HUDEP-2 (cell line): ENCODE data around the gene BLOC1S1.
A peak's percentile ranks its signal among the peaks of the same experiment; 100 is the strongest.
"Not testable (repeated sequence)": the region's sequence is repeated elsewhere in the genome, so short reads cannot be mapped to it uniquely, and the experiment has no call there.

ENCODE experiments used
- DNase-seq, 76 experiments: peaks; one replicate each; lab custom pipeline; 2025; ENCODE audit not compliant: unreplicated experiment in 76 of 76; lab: John Stamatoyannopoulos, UW

The BLOC1S1 gene

DNA sequence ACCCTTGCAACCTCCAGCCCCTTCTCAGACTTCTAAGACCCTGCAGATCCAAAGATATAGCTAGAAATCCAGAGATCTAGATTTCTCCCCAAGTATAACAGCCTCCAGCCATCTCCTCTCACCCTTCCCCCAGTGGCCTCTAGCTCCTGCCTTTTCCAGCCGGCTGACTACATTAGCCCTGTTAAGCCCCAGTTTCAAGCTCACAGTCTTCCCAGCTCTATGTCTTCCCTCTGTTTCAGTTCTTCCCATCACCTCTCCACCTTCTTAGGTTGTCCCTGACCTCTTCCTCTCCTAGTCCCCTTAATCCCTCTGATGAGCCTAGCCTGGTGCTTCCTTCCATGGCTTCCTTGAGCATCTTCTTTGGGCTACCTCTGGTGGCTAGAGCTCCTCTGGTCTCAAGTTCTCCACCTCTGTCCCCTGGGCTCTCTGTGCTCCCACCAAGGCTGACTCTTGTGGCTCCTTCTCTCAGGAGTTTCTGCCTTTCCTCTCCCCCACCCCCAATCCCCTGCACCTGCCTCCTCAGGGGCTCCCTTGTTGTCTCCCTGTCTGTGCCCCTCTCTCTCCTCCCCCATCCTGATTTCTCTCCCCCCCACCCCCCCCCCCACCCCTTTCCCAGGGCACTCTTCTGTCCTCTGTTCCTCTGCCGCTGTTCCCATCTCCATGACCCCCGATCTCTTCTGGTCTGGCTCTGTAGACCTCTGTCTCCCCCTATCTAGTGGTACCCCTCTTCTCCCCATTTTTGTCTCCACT, 26.3 kb downstream of the BLOC1S1 start:
- no peak for DNase-seq

DNA sequence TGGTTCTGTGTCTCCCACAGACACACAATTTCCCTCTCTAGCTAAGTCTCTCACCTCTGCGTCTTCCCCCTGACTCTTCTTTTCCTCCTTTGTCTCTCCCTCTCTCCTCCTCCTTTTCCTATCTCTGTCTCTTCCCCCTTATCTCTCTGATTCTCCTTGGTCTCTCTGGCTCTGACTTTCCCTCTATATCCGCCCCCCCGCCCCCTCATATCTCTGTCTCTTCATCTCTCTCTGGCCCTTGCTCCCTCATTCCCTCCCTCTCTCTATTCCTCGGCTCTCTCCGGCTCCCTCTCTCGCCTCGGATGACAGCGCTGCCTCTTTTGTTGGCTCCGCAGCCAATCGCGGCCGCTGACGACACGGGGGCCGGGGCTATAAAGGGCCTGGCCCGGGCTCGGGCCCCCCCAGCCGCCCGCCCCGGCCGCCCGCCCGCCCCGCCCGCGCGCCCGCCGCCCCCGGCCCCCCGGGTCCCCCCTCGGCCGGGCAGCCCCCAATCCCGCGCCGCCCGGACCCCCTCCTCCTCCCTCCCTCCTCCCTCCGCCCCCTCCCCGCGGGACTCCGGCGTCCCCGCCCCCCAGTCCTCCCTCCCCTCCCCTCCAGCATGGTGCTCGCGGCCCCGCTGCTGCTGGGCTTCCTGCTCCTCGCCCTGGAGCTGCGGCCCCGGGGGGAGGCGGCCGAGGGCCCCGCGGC, 27.0 kb downstream of the BLOC1S1 start, which contains the start of gene GDF11:
Gene GDF11 (plus strand): TSS at position 404 of the 687 bp plus-strand sequence. CDS start 195 bp downstream, at position 599.
- peak in 56 of 76 experiments; percentile 4 to 71 (median 41) for DNase-seq

DNA sequence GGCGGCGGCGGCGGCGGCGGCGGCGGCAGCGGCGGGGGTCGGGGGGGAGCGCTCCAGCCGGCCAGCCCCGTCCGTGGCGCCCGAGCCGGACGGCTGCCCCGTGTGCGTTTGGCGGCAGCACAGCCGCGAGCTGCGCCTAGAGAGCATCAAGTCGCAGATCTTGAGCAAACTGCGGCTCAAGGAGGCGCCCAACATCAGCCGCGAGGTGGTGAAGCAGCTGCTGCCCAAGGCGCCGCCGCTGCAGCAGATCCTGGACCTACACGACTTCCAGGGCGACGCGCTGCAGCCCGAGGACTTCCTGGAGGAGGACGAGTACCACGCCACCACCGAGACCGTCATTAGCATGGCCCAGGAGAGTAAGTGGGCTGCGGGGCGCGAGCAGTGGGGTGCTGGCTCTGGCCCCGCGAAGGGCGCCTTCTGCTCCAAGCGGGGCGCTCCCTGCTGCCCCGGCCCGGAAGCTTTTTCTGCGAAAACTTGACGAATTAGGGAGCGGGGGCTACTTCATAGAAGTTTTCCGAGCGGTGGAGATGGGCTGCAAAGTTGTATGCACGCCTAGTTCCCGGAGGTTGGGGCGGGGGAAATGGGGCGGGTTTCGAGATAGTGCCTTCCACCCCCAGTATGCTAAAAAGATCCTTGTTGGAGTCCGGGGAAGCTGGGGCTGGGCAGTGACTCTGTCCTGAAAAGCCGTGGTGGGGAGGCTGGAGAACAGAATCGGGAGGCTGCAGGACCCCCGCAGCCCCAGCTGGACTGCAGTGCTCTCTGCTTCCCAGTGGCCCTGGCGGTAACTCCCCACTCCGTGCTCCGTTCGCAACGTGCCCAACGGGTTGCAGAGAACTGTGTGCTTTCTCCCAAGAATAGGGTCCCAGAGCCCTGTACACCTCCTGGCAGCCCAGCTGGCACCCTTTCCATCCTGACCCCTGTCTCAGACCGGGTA, 27.8 kb downstream of the BLOC1S1 start:
- peak in 45 of 76 experiments; percentile 1 to 49 (median 35) for DNase-seq

DNA sequence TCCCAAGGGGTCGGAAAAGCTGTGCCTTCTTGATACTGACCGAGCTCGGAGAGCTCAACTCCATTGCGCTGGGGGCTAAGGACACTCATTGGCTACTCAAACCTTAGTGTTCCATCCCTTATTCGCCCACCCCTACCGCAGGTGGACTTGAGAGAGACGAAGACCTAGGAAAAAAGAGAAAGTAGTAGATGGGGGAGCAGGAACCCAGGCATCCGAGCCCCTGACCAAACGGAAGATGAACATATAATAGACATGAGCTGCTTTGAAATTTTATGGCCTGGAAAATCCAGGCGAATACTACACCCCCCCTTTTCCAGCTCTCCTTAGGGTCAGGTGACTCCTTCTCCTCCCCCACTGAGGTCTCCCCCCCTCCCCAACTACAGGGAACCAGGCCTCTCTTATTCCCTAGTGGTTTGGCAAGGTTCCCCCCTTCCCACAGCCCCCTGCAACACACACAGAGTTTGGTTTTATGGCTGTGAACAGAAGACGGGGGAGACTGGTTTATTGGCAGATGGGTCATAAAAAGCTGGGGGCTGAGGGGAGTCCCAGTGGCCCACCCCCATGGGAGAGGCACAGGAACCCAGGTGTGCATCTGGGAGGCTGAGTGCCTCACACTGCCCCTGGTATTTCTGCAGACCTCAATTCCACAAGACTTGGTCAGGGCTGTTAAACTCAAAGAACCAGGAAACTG, 28.6 kb downstream of the BLOC1S1 start:
- no peak for DNase-seq

DNA sequence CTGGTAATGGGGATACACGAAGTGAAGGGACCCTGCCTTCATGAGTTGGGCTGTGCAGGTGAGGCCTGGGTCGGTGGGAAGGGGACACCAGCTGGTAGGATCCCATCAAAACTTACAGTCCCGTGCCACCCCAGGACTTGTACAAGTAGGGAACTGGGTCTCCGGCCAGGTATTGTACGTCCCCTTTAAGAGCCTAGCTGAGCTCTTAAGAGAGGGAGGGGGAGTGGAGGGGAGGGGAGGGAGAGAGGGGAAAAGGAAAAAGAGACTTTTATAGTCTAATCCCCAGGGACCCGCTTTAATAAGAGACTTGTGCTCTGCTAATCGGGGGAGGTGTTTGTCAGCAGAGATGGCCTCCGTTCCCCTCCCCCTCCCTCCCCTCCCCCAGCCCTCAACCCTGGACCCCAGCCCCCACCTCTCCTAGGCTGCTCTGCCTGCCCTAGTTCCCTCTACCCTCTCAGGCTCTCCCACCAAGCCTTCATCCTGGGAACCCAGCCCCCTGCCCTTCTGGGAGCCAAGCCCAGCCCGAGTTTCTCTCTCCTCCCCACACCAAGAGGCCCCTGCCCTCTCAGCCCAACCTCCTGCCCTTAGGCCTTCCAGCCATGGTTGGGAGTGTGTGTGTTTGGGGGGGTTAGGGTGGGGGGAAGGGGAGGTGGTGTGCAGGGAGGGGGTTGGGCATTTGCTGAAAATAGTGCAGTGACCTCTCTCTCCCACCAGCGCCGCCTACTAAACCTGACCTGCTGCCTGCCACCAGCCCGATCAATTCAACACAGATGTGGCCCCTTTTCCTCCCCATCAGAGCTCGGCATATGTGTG, 29.7 kb downstream of the BLOC1S1 start:
- no peak for DNase-seq

DNA sequence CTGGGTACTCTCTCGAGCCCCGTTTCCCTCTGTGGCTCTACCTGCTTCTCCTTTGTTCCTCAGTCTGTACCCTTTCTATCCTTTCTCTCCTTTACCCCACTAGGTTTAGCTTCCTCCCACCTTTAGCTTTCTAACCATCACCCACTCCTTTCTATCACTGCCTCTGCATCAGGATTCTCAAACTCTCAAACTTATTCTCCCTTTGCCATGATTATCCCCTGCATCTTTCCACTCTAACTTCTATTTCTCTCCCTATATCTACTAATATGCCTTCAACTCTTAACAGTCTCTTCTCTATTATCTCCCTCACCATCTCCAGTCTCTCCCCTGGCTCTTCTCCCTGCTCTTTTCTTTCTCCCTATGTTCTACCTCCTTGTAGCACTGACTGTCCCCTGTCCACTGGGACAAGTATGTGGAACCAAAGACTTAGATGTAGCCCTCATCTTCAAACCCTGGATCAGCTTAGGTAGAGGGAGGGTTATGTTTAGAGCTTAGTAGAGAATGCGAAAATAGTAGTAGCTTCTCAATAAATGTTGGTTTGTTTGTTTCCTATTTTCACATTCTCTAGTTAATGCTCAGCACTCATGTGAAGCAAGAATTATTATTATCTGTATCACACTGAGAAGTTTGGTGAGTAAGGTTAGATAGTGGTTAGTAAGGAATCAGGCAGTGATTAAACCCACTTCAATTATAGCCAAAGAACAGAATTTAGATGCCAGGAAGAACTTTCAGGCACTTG, 30.5 kb downstream of the BLOC1S1 start:
- no peak for DNase-seq

DNA sequence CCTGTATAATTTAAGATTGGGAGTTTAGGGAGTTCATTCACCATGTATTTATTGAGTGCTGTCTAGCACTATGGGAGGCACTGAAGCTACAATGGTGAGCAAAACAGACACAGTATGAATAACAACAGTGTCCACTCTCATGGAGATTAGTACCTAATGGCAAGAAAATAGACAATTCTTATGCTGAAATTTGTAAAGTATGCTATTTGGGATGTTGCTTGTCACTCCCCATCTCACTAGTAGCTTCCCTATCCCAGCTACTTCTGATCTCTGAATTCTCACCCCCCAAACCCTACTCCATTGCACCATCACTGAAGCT, 31.0 kb downstream of the BLOC1S1 start:
- DNase-seq, result no peak

DNA sequence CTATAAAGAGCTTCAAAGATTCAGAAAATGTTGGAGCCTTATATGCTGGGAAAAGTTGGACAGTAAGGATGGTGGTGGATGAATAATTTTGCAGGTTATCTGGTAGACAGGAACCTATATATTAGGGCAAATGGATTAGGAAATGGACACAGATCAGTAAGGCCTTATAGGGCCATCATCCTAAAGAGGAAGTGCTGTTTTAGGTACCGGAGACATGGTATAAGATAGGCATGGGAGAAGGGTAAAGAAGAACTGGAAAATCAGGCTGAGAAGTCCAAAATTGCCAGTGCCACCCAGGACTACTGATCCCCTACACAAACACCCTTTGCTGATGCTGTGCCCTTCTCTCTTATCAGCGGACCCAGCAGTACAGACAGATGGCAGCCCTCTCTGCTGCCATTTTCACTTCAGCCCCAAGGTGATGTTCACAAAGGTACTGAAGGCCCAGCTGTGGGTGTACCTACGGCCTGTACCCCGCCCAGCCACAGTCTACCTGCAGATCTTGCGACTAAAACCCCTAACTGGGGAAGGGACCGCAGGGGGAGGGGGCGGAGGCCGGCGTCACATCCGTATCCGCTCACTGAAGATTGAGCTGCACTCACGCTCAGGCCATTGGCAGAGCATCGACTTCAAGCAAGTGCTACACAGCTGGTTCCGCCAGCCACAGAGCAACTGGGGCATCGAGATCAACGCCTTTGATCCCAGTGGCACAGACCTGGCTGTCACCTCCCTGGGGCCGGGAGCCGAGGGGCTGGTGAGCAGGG, 32.6 kb downstream of the BLOC1S1 start:
- no peak for DNase-seq

DNA sequence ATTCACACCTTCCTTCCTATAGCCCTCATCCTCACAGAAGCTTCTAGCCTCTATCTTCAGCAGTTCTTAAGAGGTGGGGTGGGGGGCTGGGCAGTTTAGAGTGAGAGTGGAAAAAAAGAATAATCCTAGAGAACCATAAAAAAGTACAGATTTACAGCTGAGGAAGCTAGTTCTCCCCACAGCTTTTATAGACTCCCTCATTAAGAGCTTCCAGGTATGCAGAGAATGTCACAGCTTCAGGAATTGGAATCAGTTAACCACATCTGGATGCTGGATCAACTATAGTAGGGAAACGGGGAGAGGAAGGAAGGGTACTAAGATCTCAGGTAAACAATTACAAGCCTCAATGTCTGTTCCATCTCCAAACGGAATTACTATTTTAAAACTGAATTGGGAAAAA, 39.4 kb downstream of the BLOC1S1 start:
- DNase-seq, result no peak

DNA sequence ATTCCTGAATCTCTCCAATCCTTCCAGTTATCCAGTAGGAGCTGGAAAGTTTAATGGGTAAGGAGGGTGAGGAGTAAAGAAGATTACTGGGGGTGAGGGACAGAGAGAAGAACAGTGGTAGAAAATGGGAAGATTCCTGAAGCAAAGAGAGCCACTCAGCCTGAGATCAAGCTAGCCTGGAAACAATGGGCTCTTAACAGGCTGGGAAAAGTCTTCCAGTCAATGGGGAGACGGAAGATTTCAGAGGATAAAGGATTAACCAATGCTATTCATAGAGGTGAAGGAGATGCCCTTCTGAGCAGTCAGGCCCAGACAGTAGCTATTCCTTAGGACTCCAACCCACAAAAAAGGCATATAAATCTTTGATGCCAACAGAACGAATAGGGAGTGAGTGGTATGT, 41.9 kb downstream of the BLOC1S1 start:
- DNase-seq, result no peak

DNA sequence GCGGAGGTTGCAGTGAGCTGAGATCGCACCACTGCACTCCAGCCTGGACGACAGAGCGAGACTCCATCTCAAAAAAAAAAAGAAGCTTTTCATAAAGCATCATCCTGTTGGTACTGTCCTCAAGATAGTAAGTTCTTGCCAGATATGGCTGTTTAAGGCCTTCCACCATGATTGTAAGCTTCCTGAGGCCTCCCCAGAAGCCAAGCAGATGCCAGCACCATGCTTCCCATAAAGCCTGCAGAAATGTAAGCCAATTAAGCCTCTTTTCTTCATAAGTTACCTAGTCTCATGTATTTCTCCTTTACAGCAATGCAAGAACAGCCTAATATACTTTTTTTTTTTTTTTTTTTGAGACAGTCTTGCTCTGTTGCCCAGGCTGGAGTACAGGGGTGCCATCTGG, 42.7 kb downstream of the BLOC1S1 start:
- DNase-seq, result not testable (repeated sequence)

DNA sequence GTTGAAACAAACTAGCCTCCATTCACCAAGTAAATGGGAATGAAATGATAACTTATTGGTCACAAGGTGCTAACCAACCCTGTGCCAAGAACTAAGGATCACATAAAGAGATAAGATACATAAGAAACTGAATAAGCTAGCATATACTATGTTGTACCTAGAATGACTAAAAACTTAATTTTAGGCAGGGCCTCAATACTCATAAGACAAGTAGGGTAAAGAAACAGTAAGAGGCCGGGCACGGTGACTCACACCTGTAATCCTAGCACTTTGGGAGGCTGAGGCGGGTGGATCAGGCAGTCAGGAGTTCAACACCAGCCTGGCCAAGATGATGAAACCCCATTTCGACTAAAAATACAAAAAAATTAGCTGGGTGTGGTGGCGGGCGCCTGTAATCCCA, 44.8 kb downstream of the BLOC1S1 start:
- DNase-seq, result no peak

DNA sequence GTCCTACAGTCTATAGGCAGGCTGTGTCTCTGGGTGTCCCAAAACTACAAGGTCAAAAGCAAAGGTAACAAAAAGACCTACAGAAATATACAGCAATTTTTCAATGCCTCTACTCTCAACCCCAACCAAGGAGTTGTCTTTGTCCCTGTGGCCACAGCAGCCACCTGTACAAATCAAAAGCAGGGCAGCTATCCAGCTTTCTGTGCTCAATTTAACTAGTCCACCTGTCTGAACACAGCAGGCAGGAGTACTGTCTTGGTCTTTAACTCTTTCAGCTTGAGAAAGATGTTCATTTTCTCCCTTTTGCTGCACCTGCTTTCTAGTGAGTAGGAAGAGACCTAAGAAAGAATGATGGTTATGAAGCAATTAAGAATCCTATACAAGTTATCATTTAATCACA, 46.8 kb downstream of the BLOC1S1 start:
- DNase-seq, result no peak

DNA sequence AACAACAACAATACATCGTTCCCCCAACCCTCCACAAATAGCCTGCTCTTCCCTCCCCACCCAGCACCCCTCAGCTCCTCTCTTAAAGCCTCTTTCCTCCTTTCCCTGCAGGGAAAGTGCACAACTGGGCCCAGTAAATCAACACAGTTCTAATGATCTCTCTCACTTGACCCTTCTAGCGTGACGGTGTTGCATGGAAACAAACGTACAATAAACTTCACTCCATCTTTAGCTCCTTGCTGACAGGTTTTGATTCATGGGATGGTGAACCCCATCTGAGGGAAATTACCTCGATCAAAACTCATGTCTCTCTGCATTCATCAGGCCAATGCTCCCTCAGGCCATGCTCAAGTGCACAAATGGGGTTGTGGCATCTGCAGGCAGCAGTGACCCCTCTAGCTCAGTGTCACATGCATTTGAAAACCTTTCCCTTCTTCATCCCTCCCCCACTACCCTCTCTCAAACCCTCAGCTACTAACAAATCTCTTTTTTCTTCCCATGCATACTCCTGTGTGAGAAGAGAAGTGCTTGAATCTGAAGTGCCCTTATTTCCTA, 50.0 kb downstream of the BLOC1S1 start:
- DNase-seq, result no peak

DNA sequence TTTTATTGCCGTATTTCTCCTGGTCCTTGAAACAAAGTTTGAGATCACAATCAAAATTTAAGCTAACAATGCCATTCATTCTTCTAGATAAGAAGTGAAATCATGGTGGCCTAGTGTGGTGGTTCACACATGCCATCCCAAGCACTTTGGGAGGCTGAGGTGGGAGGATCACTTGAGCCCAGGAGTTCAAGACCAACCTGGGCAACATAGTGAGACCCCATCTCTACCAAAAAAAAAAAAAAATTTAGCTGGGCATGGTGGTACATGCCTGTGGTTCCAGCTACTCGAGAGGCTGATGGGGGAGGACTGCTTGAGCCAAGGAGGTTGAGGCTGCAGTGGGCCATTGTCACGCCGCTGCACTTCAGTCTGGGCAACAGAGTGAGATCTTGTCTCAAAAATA, 51.3 kb downstream of the BLOC1S1 start:
- DNase-seq, result no peak
